ENCODE data around the gene DCC. TPM values are rescaled to one million over a fixed set of nuclear protein-coding genes. Genes with fewer than 3 reads are reported as not detected.

Gene DCC
- total RNA-seq, 1 donor from 2014 or later, result 0.24 TPM

DNA sequence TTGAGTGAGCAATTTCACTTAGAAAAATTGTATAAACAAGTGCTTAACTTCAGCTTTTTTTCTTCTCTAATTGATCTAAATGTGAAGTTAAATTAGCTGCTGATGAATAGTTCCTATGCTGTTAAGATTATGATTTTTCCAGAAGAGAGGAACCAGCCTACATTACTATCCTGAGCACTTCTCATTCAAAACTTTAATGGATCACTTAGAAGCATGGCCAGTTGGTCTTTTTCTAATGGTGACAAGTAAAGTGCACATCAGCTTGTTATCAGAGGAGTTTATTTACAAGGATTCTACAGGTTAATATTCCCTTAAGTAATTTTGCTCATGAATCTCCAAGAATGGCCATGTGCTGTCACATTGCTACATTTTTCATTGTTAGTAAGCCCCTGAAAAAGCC, 37.1 kb downstream of the DCC start:
- Mint-ChIP-seq H3K9me3 (ENCODE audit: unreplicated experiment) (peaks cover 3% of the 10 kb centered on the region), H3K27ac (ENCODE audit: unreplicated experiment) (no peak overlapping the region), H3K4me1 (ENCODE audit: unreplicated experiment) (no peaks in the 10 kb centered on the region), H3K4me3 (ENCODE audit: unreplicated experiment) (no peak overlapping the region), H3K36me3 (ENCODE audit: unreplicated experiment) (no peaks in the 10 kb centered on the region), H3K27me3 (ENCODE audit: unreplicated experiment) (no peaks in the 10 kb centered on the region)
- DNase-seq (ENCODE audit: extremely low spot score, unreplicated experiment), result no peak
- TF ChIP-seq, protein P1, sequence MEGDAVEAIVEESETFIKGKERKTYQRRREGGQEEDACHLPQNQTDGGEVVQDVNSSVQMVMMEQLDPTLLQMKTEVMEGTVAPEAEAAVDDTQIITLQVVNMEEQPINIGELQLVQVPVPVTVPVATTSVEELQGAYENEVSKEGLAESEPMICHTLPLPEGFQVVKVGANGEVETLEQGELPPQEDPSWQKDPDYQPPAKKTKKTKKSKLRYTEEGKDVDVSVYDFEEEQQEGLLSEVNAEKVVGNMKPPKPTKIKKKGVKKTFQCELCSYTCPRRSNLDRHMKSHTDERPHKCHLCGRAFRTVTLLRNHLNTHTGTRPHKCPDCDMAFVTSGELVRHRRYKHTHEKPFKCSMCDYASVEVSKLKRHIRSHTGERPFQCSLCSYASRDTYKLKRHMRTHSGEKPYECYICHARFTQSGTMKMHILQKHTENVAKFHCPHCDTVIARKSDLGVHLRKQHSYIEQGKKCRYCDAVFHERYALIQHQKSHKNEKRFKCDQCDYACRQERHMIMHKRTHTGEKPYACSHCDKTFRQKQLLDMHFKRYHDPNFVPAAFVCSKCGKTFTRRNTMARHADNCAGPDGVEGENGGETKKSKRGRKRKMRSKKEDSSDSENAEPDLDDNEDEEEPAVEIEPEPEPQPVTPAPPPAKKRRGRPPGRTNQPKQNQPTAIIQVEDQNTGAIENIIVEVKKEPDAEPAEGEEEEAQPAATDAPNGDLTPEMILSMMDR (IDR thresholded peaks at IDR 0.05), result no peak

DNA sequence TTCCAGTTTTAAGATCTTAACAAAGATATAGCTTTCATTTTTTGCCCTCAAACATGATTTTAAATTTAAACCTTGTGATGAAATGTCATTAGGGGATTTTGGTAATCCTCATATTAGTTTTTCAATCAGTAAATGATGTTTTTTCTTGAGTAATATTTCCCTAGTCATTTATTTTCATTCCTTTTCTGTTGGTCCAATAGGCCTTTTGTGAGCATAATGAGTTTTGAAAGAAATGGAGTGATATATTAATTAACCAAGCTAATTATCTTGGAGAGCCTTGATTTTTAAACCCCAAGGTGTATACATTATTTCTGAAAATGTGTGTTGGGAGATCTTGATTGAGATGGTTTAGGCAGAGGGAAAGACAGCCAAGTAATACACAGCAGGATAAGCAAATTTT, 46.3 kb downstream of the DCC start:
- TF ChIP-seq, protein P1 (IDR thresholded peaks at IDR 0.05), result no peak
- no peak for DNase-seq (ENCODE audit: extremely low spot score, unreplicated experiment)
- H3K27me3 Mint-ChIP-seq (ENCODE audit: unreplicated experiment), result no peaks in the 10 kb centered on the region
- H3K4me1 Mint-ChIP-seq (ENCODE audit: unreplicated experiment), result no peaks in the 10 kb centered on the region
- no peaks in the 10 kb centered on the region for H3K36me3 Mint-ChIP-seq (ENCODE audit: unreplicated experiment)
- H3K4me3 Mint-ChIP-seq (ENCODE audit: unreplicated experiment), result no peak overlapping the region
- no peak overlapping the region for H3K27ac Mint-ChIP-seq (ENCODE audit: unreplicated experiment)
- no peaks in the 10 kb centered on the region for H3K9me3 Mint-ChIP-seq (ENCODE audit: unreplicated experiment)

DNA sequence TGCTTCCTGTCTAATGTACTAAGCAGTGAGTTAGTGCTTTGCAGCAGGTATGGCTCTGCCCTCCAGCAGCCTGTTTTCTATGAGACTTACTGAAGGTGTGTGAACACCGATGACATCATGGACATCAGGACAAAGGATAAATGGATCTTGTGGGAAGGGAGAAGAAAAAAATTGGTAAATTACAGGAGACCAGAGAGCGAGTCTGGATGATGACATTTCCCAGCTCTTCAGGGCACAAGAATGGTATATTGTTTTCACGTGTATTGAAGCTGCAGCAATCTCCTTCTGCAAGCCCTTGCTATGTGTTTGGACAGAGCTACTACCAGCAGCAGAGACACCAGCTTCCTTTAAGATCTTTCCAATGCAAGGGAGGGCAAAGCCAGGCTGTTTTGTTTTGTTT, 47.2 kb downstream of the DCC start:
- Mint-ChIP-seq H3K9me3 (ENCODE audit: unreplicated experiment) (no peaks in the 10 kb centered on the region), H3K36me3 (ENCODE audit: unreplicated experiment) (no peaks in the 10 kb centered on the region), H3K4me3 (ENCODE audit: unreplicated experiment) (no peak overlapping the region), H3K27me3 (ENCODE audit: unreplicated experiment) (no peaks in the 10 kb centered on the region), H3K4me1 (ENCODE audit: unreplicated experiment) (no peaks in the 10 kb centered on the region), H3K27ac (ENCODE audit: unreplicated experiment) (no peak overlapping the region)
- DNase-seq (ENCODE audit: extremely low spot score, unreplicated experiment), result no peak
- TF ChIP-seq, protein P1 (IDR thresholded peaks at IDR 0.05), result no peak

DNA sequence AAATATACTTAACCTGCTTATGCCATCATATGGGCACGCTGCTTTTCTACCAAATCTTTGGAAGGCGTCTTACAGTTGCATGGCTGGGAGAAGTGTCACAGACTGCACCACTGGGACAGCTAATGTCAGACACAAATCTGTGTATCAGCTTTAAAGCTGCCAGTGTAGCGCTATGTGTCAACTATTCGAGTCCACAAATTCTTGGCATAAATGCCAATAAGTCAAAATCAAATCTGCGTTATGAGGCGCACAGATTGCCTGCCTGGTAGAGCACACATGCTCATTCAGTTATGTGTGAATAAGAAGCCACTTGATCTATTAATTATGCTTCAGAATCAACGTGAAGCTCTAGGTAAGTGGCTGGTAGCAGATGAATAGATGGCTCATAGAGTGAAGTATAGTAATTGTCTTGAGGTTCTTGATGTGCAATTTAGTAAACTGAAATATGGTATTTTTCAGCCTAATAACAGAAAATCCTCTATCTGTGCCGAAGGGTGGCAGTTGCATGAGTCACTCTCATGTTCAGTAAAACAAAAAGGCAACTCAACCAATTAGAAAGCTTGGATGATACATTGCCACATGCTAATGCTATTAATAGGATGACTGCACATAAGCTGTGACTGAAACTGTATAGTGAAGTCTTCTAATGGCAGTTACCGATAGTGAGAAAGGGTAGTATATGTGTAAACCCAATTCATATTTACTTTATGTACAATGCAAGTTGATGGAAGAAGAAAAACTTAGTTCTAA, 52.0 kb downstream of the DCC start:
- Mint-ChIP-seq H3K4me3 (ENCODE audit: unreplicated experiment) (no peak overlapping the region), H3K27me3 (ENCODE audit: unreplicated experiment) (no peaks in the 10 kb centered on the region), H3K4me1 (ENCODE audit: unreplicated experiment) (no peaks in the 10 kb centered on the region), H3K9me3 (ENCODE audit: unreplicated experiment) (no peaks in the 10 kb centered on the region), H3K36me3 (ENCODE audit: unreplicated experiment) (no peaks in the 10 kb centered on the region), H3K27ac (ENCODE audit: unreplicated experiment) (no peak overlapping the region)
- TF ChIP-seq, protein P1 (IDR thresholded peaks at IDR 0.05), result no peak
- DNase-seq (ENCODE audit: extremely low spot score, unreplicated experiment), result no peak

DNA sequence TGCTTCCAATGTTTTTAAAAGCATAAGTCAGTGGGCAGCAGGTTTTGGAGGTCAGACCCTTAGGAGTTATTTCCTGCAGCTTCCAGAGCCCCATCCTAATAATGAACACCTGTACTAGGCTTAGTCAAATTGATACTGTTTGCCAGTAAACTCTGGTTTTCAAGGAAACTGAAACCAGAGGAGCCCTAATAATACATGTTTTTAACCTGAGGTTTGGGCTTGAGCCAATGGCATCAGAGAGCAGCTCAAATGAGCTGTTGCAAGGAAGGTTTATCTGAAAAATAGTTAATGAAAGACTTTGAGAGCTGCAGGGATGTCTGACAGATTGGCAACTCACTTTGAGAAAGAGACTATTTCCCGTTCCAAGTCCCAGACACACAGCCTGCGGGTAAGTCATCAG, 54.6 kb downstream of the DCC start:
- TF ChIP-seq, protein P1 (IDR thresholded peaks at IDR 0.05), result no peak
- no peaks in the 10 kb centered on the region for H3K36me3 Mint-ChIP-seq (ENCODE audit: unreplicated experiment)
- no peaks in the 10 kb centered on the region for H3K27me3 Mint-ChIP-seq (ENCODE audit: unreplicated experiment)
- no peak overlapping the region for H3K27ac Mint-ChIP-seq (ENCODE audit: unreplicated experiment)
- no peak for DNase-seq (ENCODE audit: extremely low spot score, unreplicated experiment)
- no peaks in the 10 kb centered on the region for H3K4me1 Mint-ChIP-seq (ENCODE audit: unreplicated experiment)
- H3K4me3 Mint-ChIP-seq (ENCODE audit: unreplicated experiment), result no peak overlapping the region
- H3K9me3 Mint-ChIP-seq (ENCODE audit: unreplicated experiment), result no peaks in the 10 kb centered on the region
